ENCODE data around the gene AGO4. TPM values are rescaled to one million over a fixed set of nuclear protein-coding genes. Genes with fewer than 3 reads are reported as not detected.

Gene AGO4
- total RNA-seq (ENCODE audit: low replicate concordance), result 15.9 and 21.4 TPM in 2 replicates
- long read RNA-seq, partial matches to known transcripts, result 1 of 4 reads
- long read RNA-seq, other reads (novel, unspliced or antisense), result 3 of 4 reads

GRCh38 chr1:35807614-35808449, at the start of gene AGO4:
TSS of gene AGO4 (plus strand) at chr1:35808016. CDS start at chr1:35808417, 401 bp downstream.
- DNase-seq (ENCODE audit: extremely low spot score, unreplicated experiment), result peak; percentile 80
- H3K4me3 Mint-ChIP-seq, result peak within 1 kb of the TSS; percentile 99
- no peaks in the 10 kb centered on the region for H3K9me3 Mint-ChIP-seq
- peak within 1 kb of the TSS; percentile 94 for H3K27ac Mint-ChIP-seq
- H3K4me1 Mint-ChIP-seq (ENCODE audit: unreplicated experiment), result peaks cover 19% of the 10 kb centered on the region
- no peaks in the 10 kb centered on the region for H3K27me3 Mint-ChIP-seq
- no peaks in the 10 kb centered on the region for H3K36me3 Mint-ChIP-seq
- peak; percentile 26 for TF ChIP-seq CTCF (conservative IDR thresholded peaks at IDR 0.05)

GRCh38 chr1:35762141-35762540, 45.7 kb upstream of the AGO4 start:
- Mint-ChIP-seq H3K27me3 (no peaks in the 10 kb centered on the region), H3K27ac (no peak overlapping the region), H3K4me1 (ENCODE audit: unreplicated experiment) (no peaks in the 10 kb centered on the region)

GRCh38 chr1:35763201-35763600, 44.6 kb upstream of the AGO4 start:
- Mint-ChIP-seq H3K4me3 (no peak overlapping the region), H3K9me3 (no peaks in the 10 kb centered on the region), H3K4me1 (ENCODE audit: unreplicated experiment) (no peaks in the 10 kb centered on the region)

More at GRCh38 chr1:35762141-35762540, 45.7 kb upstream of the AGO4 start:
- Mint-ChIP-seq H3K36me3 (peaks cover 15% of the 10 kb centered on the region), H3K4me3 (no peak overlapping the region), H3K9me3 (no peaks in the 10 kb centered on the region)
- DNase-seq (ENCODE audit: extremely low spot score, unreplicated experiment), result no peak
- no peak for TF ChIP-seq CTCF (conservative IDR thresholded peaks at IDR 0.05)

GRCh38 chr1:35764283-35764682, 43.5 kb upstream of the AGO4 start:
- H3K36me3 Mint-ChIP-seq, result peaks cover 8% of the 10 kb centered on the region

More at GRCh38 chr1:35763201-35763600, 44.6 kb upstream of the AGO4 start:
- peaks cover 11% of the 10 kb centered on the region for H3K36me3 Mint-ChIP-seq
- no peak for DNase-seq (ENCODE audit: extremely low spot score, unreplicated experiment)
- no peak for TF ChIP-seq CTCF (conservative IDR thresholded peaks at IDR 0.05)
- no peaks in the 10 kb centered on the region for H3K27me3 Mint-ChIP-seq
- no peak overlapping the region for H3K27ac Mint-ChIP-seq

More at GRCh38 chr1:35764283-35764682, 43.5 kb upstream of the AGO4 start:
- DNase-seq (ENCODE audit: extremely low spot score, unreplicated experiment), result no peak
- Mint-ChIP-seq H3K27me3 (no peaks in the 10 kb centered on the region), H3K27ac (no peak overlapping the region), H3K9me3 (no peaks in the 10 kb centered on the region), H3K4me3 (no peak overlapping the region), H3K4me1 (ENCODE audit: unreplicated experiment) (peaks cover 6% of the 10 kb centered on the region)
- no peak for TF ChIP-seq CTCF (conservative IDR thresholded peaks at IDR 0.05)
